ENCODE measurements around the gene CNTN5.

CNTN5 gene

DNA sequence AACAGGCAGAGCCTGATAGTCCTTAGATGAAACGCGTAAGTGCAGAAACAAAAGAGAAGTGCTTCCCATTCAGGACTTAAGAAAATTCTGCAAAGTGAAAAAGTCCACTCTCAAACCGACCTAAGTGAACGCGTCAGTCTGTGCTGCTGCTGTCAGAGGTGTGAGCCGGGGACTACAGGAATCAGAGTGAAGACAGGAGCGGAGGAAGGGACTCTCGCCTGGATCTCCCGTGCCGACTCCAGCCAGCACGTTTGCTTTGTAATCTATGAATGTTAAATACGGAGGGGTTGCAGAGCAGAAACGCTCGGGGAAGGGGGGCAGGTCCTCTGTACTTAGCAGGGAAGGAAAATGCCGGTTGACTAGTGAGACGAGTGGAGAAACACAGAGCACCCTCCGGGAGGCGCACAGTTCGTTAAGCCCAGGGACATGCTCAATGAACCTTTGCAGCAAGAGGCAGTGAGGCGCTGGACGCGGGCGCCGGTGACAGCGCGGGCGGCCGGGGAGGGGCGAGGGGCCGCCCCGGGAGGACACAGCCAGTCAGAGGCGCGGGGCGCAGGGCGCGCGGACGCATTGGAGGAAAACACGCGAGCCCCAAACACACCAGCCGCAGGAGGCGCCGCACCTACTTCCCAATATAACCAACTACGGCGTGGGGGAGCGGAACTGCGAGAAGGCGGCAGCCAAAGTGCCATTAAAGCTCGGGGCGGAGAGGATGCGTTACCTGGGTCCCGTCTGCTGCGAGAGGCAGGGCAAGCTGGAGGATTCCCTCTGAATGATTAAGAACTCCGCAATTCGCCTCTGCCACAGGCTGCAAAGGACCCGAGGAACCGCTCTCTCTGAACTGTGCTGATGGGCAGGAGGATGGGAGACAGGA, at the start of gene CNTN5:
Gene CNTN5, plus strand, starts transcription at position 598 of the 874 bp plus-strand sequence.
- Histone ChIP-seq H3K9ac (ENCODE audit: low read length) (peak within 1 kb of the TSS; percentile 31), H3K27ac (ENCODE audit: low read length) (no peak within 1 kb of the TSS), H3K4me3 (ENCODE audit: low read length) (peak within 1 kb of the TSS; percentile 84), H3K27me3 (ENCODE audit: control insufficient read depth, insufficient read depth, low read length) (peaks cover 31% of the 10 kb centered on the region), H3K4me1 (ENCODE audit: control insufficient read depth, low read depth, low read length) (peaks cover 4% of the 10 kb centered on the region), H3K9me3 (ENCODE audit: control insufficient read depth, low read depth, low read length) (no peaks in the 10 kb centered on the region), H3K36me3 (ENCODE audit: control insufficient read depth, low read depth, low read length) (no peaks in the 10 kb centered on the region)

DNA sequence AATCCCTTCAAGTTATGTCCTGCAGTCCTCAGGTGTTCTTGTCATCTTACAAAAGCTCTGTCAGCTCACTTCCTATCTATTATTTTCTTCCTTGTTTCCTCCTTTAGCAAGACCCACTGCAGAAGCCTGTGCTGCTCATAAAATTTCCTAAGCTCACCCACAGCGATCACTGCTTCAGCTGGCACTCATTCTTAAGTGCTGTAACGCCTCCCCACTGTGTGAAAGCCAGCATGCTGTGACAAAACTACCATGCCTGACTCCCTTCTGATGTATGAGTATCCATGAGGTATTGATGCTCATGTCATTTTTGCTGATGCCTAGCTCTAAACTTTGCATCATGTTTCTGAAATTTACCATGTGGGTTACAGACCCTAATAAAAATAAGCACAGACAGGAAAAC, 41.5 kb upstream of the CNTN5 start:
- H3K9me3 ChIP-seq (ENCODE audit: control insufficient read depth, low read depth, low read length) = no peaks in the 10 kb centered on the region
- no peak overlapping the region for H3K27ac ChIP-seq (ENCODE audit: low read length)
- H3K36me3 ChIP-seq (ENCODE audit: control insufficient read depth, low read depth, low read length) = no peaks in the 10 kb centered on the region
- no peaks in the 10 kb centered on the region for H3K27me3 ChIP-seq (ENCODE audit: control insufficient read depth, insufficient read depth, low read length)
- no peak overlapping the region for H3K4me3 ChIP-seq (ENCODE audit: low read length)
- H3K4me1 ChIP-seq (ENCODE audit: control insufficient read depth, low read depth, low read length) = peaks cover 8% of the 10 kb centered on the region
- no peak overlapping the region for H3K9ac ChIP-seq (ENCODE audit: low read length)

DNA sequence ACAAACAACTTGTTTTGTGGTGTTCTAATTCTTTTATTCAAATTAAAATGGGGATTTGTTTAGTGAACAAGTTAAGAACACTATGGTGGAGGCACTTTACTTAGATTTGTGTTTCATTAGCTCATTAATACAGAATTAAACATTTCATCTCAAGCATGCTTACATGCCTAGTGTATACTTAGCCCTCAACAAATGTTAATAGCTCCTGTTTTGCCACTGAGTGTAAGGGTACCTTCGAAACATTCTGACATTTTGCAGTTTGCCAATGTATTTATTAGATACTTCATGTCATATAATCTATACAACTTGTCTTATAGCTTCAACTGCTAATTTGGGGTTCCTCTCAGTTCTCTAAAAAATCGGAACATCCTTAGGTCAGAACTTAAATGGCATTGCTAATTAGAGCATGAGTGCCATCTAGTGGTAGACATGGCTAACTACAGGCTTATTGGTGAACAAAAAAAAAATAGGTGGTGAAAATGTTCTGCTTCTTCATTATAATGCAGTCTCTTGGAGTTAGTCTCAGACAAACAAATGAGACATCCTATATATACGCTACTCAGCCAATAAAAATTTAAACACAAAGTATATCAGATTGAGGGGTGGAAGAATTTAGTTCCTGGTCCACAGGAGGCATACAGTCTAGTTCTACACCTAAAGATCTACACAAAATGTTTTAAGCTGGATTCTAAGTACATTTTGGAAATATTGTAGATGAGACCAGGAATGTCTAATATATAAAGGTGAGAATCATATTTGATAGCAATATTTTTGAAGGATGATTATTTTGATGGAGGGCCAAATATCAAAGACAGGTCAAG, 4.9 kb upstream of the CNTN5 start:
- Histone ChIP-seq H3K4me1 (ENCODE audit: control insufficient read depth, low read depth, low read length) (peaks cover 4% of the 10 kb centered on the region), H3K9me3 (ENCODE audit: control insufficient read depth, low read depth, low read length) (no peaks in the 10 kb centered on the region), H3K36me3 (ENCODE audit: control insufficient read depth, low read depth, low read length) (no peaks in the 10 kb centered on the region), H3K27ac (ENCODE audit: low read length) (no peak overlapping the region), H3K27me3 (ENCODE audit: control insufficient read depth, insufficient read depth, low read length) (peaks cover 16% of the 10 kb centered on the region), H3K4me3 (ENCODE audit: low read length) (no peak overlapping the region), H3K9ac (ENCODE audit: low read length) (no peak overlapping the region)

DNA sequence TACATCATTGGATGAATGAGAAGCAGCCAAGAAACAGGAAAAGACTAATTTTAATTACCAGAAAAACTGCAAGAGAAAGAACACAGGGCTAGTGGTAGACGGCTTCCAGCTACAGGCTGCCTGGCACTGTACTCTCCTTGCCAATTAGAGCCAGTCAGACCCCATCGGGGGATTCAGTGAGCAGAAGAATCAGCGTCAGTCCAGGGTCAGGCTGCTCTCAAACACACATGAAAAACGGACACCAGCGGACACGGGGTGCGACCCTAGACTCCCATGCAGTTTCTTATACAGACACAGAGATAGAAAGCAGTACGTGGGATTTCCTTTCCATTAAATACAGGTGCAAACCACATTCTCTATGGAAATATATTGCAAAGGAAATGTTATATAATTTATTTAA, 1.1 kb upstream of the CNTN5 start:
- no peak overlapping the region for H3K27ac ChIP-seq (ENCODE audit: low read length)
- H3K4me3 ChIP-seq (ENCODE audit: low read length) = peak overlapping the region; percentile 84
- no peaks in the 10 kb centered on the region for H3K36me3 ChIP-seq (ENCODE audit: control insufficient read depth, low read depth, low read length)
- peaks cover 4% of the 10 kb centered on the region for H3K4me1 ChIP-seq (ENCODE audit: control insufficient read depth, low read depth, low read length)
- no peak overlapping the region for H3K9ac ChIP-seq (ENCODE audit: low read length)
- no peaks in the 10 kb centered on the region for H3K9me3 ChIP-seq (ENCODE audit: control insufficient read depth, low read depth, low read length)
- H3K27me3 ChIP-seq (ENCODE audit: control insufficient read depth, insufficient read depth, low read length) = peaks cover 31% of the 10 kb centered on the region

DNA sequence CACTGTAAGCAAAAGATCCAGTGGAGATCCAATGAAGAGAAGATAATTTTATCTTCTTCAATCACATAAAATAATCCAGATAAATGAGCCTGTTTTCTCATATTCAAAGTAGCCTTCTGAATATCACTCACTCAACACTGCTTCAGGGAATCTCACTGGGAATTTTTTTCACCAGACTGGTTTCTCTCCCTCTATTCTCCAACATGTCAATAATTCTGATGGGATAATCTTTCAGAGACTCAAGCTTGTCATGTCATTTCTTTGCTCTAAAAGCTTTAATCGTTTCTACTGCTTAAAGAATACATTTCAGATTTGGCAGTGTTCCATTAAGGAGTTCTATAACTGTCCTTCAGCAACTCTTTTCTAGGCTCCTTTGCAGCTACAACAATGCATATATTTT, 16.3 kb downstream of the CNTN5 start:
- H3K27ac ChIP-seq (ENCODE audit: low read length) = no peak overlapping the region
- no peak overlapping the region for H3K9ac ChIP-seq (ENCODE audit: low read length)
- no peaks in the 10 kb centered on the region for H3K36me3 ChIP-seq (ENCODE audit: control insufficient read depth, low read depth, low read length)
- no peak overlapping the region for H3K4me3 ChIP-seq (ENCODE audit: low read length)
- H3K4me1 ChIP-seq (ENCODE audit: control insufficient read depth, low read depth, low read length) = no peaks in the 10 kb centered on the region
- H3K9me3 ChIP-seq (ENCODE audit: control insufficient read depth, low read depth, low read length) = no peaks in the 10 kb centered on the region
- no peaks in the 10 kb centered on the region for H3K27me3 ChIP-seq (ENCODE audit: control insufficient read depth, insufficient read depth, low read length)

DNA sequence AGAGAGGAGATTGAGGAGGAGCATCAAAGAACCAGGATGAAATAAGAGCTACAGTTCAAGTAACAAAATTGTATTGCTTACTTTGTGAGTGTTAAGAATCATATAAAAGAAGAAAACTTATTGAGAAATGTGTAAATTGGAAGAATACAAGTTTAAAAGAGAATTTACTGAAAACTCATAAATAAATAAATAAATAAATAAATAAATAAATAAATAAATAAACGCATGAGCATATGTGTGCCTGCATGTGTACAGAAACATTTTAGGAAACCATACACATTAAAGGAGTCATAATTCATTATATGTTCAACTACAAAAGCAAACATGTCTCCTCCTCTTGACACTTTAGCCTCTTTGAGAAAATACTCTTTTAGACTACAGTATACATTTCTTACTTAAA, 42.6 kb downstream of the CNTN5 start:
- Histone ChIP-seq H3K27me3 (ENCODE audit: control insufficient read depth, insufficient read depth, low read length) (no peaks in the 10 kb centered on the region), H3K9me3 (ENCODE audit: control insufficient read depth, low read depth, low read length) (no peaks in the 10 kb centered on the region), H3K36me3 (ENCODE audit: control insufficient read depth, low read depth, low read length) (no peaks in the 10 kb centered on the region), H3K27ac (ENCODE audit: low read length) (no peak overlapping the region), H3K4me3 (ENCODE audit: low read length) (no peak overlapping the region), H3K4me1 (ENCODE audit: control insufficient read depth, low read depth, low read length) (peaks cover 11% of the 10 kb centered on the region), H3K9ac (ENCODE audit: low read length) (no peak overlapping the region)

DNA sequence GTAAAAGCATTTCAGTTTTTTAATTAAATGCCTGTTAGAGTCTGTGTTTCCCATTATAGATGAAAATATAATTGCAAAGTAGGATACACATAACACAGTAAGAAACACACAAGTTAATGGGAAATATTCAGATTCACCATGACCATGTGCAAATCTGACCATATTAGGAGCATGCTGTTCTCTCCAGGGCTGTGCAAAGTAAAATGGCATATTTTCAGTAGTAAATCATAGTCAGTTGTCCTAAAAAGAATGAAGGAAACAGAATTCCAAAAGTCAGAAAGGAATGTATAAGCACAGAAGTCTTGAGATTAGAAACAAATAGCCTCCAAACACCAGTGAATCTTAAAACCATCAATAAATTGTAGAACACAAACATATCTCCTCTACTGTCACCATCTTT, 44.4 kb downstream of the CNTN5 start:
- no peaks in the 10 kb centered on the region for H3K27me3 ChIP-seq (ENCODE audit: control insufficient read depth, insufficient read depth, low read length)
- no peaks in the 10 kb centered on the region for H3K9me3 ChIP-seq (ENCODE audit: control insufficient read depth, low read depth, low read length)
- H3K36me3 ChIP-seq (ENCODE audit: control insufficient read depth, low read depth, low read length) = no peaks in the 10 kb centered on the region
- H3K4me1 ChIP-seq (ENCODE audit: control insufficient read depth, low read depth, low read length) = peaks cover 17% of the 10 kb centered on the region
- H3K4me3 ChIP-seq (ENCODE audit: low read length) = no peak overlapping the region
- H3K27ac ChIP-seq (ENCODE audit: low read length) = no peak overlapping the region
- no peak overlapping the region for H3K9ac ChIP-seq (ENCODE audit: low read length)

DNA sequence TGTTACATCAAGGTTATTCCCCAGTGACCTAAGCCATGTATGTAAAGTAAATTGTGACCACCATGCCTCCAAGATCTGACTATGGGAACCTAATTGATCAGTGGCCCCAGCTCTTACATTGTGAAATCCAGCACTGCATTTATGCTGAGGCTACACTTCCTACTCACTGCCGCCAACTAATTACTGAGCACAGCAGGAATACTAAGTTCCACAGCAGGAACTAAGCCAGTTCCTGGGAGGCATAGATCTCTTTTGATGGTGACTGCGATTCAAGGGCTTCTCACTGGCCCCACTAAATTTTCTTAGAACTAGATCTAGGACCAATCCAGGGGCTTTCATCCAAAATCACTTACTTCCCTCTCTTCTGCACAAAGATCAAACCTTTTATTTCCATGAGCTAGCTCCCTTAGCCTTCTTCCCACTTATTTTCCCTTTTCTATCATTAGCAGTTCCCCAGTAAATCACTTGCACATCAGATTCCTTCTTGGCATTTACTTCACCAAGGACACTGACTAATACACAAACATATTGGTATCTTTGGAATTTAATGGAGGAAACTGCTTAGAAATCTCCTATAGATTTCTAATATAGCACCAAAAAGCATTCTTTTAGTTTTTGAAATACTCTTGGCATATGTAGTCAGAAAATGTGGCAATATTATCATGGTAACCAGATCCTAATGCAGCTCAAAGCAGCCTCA, 46.0 kb downstream of the CNTN5 start:
- no peaks in the 10 kb centered on the region for H3K36me3 ChIP-seq (ENCODE audit: control insufficient read depth, low read depth, low read length)
- no peak overlapping the region for H3K27ac ChIP-seq (ENCODE audit: low read length)
- peaks cover 17% of the 10 kb centered on the region for H3K4me1 ChIP-seq (ENCODE audit: control insufficient read depth, low read depth, low read length)
- H3K9me3 ChIP-seq (ENCODE audit: control insufficient read depth, low read depth, low read length) = no peaks in the 10 kb centered on the region
- no peak overlapping the region for H3K4me3 ChIP-seq (ENCODE audit: low read length)
- H3K9ac ChIP-seq (ENCODE audit: low read length) = no peak overlapping the region
- H3K27me3 ChIP-seq (ENCODE audit: control insufficient read depth, insufficient read depth, low read length) = no peaks in the 10 kb centered on the region

DNA sequence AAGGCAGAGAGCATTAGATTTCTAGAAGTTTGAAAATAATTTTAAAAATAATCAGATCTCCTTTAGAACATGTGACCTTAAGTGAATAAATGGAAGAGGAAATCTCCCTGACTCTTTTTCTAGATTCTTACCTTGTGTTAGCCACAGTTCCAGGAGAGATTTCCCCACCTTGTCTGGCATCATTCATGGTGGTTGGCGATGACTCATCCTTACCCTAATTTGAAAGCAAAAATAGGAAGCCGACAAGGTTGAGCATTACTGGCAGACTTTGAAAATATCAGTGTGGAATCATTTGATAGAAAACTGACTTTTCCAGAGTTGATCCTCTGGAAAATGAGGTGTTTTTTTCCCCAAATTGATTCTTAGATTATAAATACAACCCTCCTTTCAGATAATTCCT, 48.1 kb downstream of the CNTN5 start:
- Histone ChIP-seq H3K27ac (ENCODE audit: low read length) (no peak overlapping the region), H3K4me1 (ENCODE audit: control insufficient read depth, low read depth, low read length) (peaks cover 17% of the 10 kb centered on the region), H3K27me3 (ENCODE audit: control insufficient read depth, insufficient read depth, low read length) (no peaks in the 10 kb centered on the region), H3K9ac (ENCODE audit: low read length) (no peak overlapping the region), H3K36me3 (ENCODE audit: control insufficient read depth, low read depth, low read length) (no peaks in the 10 kb centered on the region), H3K4me3 (ENCODE audit: low read length) (no peak overlapping the region), H3K9me3 (ENCODE audit: control insufficient read depth, low read depth, low read length) (no peaks in the 10 kb centered on the region)

DNA sequence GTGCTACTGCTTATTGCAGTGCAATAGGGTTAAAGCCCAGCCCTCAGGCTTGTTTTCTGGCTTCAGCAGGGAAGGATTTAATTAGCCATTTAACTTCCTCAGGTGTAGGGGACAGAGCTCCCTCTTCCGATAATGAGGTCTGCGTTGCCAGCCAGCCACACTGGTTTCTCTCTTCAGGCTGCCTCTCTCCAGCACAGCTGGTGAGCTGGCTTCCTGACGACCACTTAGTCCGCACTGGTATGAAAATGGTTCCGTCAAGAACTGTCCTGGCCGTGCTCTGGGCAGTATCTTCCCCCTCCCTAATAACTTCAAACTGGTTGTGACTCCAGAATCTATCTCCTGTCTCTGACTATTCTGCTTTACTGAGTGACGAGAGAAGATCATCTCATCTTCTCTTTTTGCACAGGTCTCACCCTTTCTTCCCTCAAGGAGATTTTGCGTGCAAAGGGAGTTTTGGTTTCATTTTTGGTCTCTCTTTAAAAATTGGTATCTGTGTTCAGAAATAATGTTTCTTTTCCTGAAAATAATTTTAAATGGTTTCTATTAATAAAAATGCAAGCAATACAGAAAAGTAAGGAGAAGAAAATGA, 49.2 kb downstream of the CNTN5 start:
- no peak overlapping the region for H3K9ac ChIP-seq (ENCODE audit: low read length)
- H3K27me3 ChIP-seq (ENCODE audit: control insufficient read depth, insufficient read depth, low read length) = no peaks in the 10 kb centered on the region
- H3K4me1 ChIP-seq (ENCODE audit: control insufficient read depth, low read depth, low read length) = peaks cover 17% of the 10 kb centered on the region
- no peaks in the 10 kb centered on the region for H3K9me3 ChIP-seq (ENCODE audit: control insufficient read depth, low read depth, low read length)
- H3K27ac ChIP-seq (ENCODE audit: low read length) = no peak overlapping the region
- H3K36me3 ChIP-seq (ENCODE audit: control insufficient read depth, low read depth, low read length) = no peaks in the 10 kb centered on the region
- H3K4me3 ChIP-seq (ENCODE audit: low read length) = peak overlapping the region; percentile 47

DNA sequence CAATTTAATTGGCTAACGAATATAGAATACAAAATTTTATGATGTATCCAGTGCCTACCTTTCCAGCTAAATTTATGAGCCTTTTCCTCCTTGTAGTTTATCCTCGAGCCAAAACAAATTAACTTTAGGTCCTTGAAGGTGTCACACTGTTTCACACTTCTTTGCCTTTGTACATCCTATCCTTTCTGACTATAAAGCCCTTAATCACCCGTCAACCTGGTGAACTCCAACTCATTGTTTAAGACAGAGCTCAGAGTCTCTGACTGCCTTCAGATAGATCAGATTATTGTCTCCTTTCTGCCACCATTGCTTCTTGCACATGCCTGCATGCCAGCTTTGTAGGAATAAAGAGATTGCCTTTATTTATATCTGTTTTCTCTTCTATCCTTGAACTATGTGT, 58.8 kb downstream of the CNTN5 start:
- H3K9ac ChIP-seq (ENCODE audit: low read length) = no peak overlapping the region
- no peaks in the 10 kb centered on the region for H3K4me1 ChIP-seq (ENCODE audit: control insufficient read depth, low read depth, low read length)
- H3K4me3 ChIP-seq (ENCODE audit: low read length) = no peak overlapping the region
- no peaks in the 10 kb centered on the region for H3K27me3 ChIP-seq (ENCODE audit: control insufficient read depth, insufficient read depth, low read length)
- no peak overlapping the region for H3K27ac ChIP-seq (ENCODE audit: low read length)
- no peaks in the 10 kb centered on the region for H3K9me3 ChIP-seq (ENCODE audit: control insufficient read depth, low read depth, low read length)
- H3K36me3 ChIP-seq (ENCODE audit: control insufficient read depth, low read depth, low read length) = no peaks in the 10 kb centered on the region

All from iPS-18a (cell line).